CD4-positive, alpha-beta T cell (primary cell): ENCODE measurements around the gene CXCL6. TPM values are rescaled to one million over a fixed set of nuclear protein-coding genes. Genes with fewer than 3 reads are reported as not detected.
A peak's percentile ranks its signal among the peaks of the same experiment; 100 is the strongest.

ENCODE experiments used
- ATAC-seq: fragments of 200-7000 bp; cut with Tn5 transposase; one replicate; pipeline ENCODE4 v1.10.0; 2022; ENCODE audit warnings: mild to moderate bottlenecking; ENCODE audit not compliant: poor library complexity
- CTCF ChIA-PET: fragments of 350-600 bp; sonication (Branson Sonifier 250); formaldehyde crosslinking; loops from one replicate; lab custom pipeline; 2021; ENCODE audit warnings: antibody characterized with exemption, inconsistent platforms; lab: Charles Lee
- POLR2A ChIA-PET: fragments of 350-600 bp; sonication (Branson Sonifier 250); formaldehyde crosslinking; loops from one replicate; lab custom pipeline; 2021; ENCODE audit warnings: antibody characterized with exemption, inconsistent platforms; lab: Charles Lee
- DNase-seq, 14 experiments: peaks; one replicate each; pipeline ENCODE4 v3.0.0-alpha.2; 2013 to 2020; ENCODE audit warnings: mixed read lengths in 2 of 14
- H3K27ac ChIP-seq, 2 donors: one replicate each; pipeline versions ENCODE4 v1.5.1 to v1.7.0; 2013; ENCODE audit warnings: low read length in 2 of 2, low read depth in 1 of 2, mild to moderate bottlenecking in 1 of 2
- H3K27me3 ChIP-seq, 2 experiments: 1 replicate in 1 of 2; 2 replicates in 1 of 2; pipeline versions ENCODE4 v1.6.1 to v1.7.0; 2013; ENCODE audit warnings: low read length in 2 of 2, control low read depth in 1 of 2, mild to moderate bottlenecking in 1 of 2, moderate library complexity in 1 of 2; ENCODE audit not compliant: insufficient read depth in 2 of 2, control insufficient read depth in 1 of 2
- H3K36me3 ChIP-seq: one replicate; pipeline ENCODE4 v1.6.1; 2013; ENCODE audit warnings: low read length, control low read depth; ENCODE audit not compliant: insufficient read depth
- H3K4me1 ChIP-seq: one replicate; pipeline ENCODE4 v1.6.1; 2013; ENCODE audit warnings: low read length, control low read depth; ENCODE audit not compliant: insufficient read depth
- H3K4me3 ChIP-seq: one replicate; pipeline ENCODE4 v1.5.1; 2013; ENCODE audit warnings: mild to moderate bottlenecking, low read length, moderate library complexity
- H3K9me3 ChIP-seq, 2 experiments: 1 replicate in 1 of 2; 2 replicates in 1 of 2; pipeline versions ENCODE4 v1.6.1 to v1.7.0; 2013; ENCODE audit warnings: low read length in 2 of 2, mild to moderate bottlenecking in 2 of 2, control low read depth in 1 of 2, moderate library complexity in 1 of 2; ENCODE audit not compliant: control insufficient read depth in 1 of 2, insufficient read depth in 1 of 2
- H3K27ac Mint-ChIP-seq: one replicate; pipeline ENCODE4 v1.8.0; 2020; ENCODE audit warnings: mixed read lengths
- H3K27me3 Mint-ChIP-seq: one replicate; pipeline ENCODE4 v1.8.0; 2021; ENCODE audit warnings: mixed read lengths
- H3K36me3 Mint-ChIP-seq: one replicate; pipeline ENCODE4 v1.8.0; 2021; ENCODE audit warnings: low read depth, mixed read lengths
- H3K4me1 Mint-ChIP-seq: one replicate; pipeline ENCODE4 v1.8.0; 2021; ENCODE audit warnings: low read depth, mixed read lengths
- H3K4me3 Mint-ChIP-seq: one replicate; pipeline ENCODE4 v1.8.0; 2020; ENCODE audit warnings: mild to moderate bottlenecking, mixed read lengths
- H3K9me3 Mint-ChIP-seq: one replicate; pipeline ENCODE4 v1.8.0; 2020; ENCODE audit warnings: mixed read lengths
- CTCF ChIP-seq: fragments of 200-600 bp; IDR thresholded peaks from one replicate; pipeline ENCODE4 v1.8.0; 2022; ENCODE audit warnings: antibody characterized with exemption, mild to moderate bottlenecking
- intact Hi-C, 2 experiments: fragments of 100-400 bp; cut with DNase I in 1 of 2; cut with micrococcal nuclease in 1 of 2; formaldehyde crosslinking; loops; one replicate each; pipeline versions ENCODE4 v1.15.1 to v1.9.0; 2023 to 2025; cut with DNase I, micrococcal nuclease
- total RNA-seq, 174 experiments: library from RNA in 2 of 174; stranded (reverse) in 2 of 174; gene quantifications; one replicate each; pipeline ENCODE4 v1.2.3 and lab custom pipeline; 2021 to 2026

The CXCL6 gene
- total RNA-seq, 2 experiments from 2014 or later = not detected

GRCh38 chr4:73869130-73870055 is 32.9 kb downstream of the CXCL6 start, which contains the start of gene CXCL1:
Gene CXCL1, plus strand, starts transcription at chr4:73869393. Its CDS starts 78 bp downstream, at chr4:73869471.
- ChIA-PET CTCF (interaction anchor here (0.8 kb wide), 1 partner anchor 17 kb away, joined by 3 read pairs; no protein-coding TSS in a partner anchor), POLR2A (no interaction called here)
- Mint-ChIP-seq H3K4me3 (no peak within 1 kb of the TSS), H3K27ac (no peak within 1 kb of the TSS), H3K27me3 (peaks cover 29% of the 10 kb centered on the region), H3K4me1 (no peaks in the 10 kb centered on the region), H3K9me3 (no peaks in the 10 kb centered on the region), H3K36me3 (no peaks in the 10 kb centered on the region)
- intact Hi-C loops = no loop called here
- H3K4me1 ChIP-seq = no peaks in the 10 kb centered on the region
- DNase-seq = peak in 2 of 14 experiments; percentile 8 to 13
- no peak within 1 kb of the TSS for H3K27ac ChIP-seq
- peaks cover 3 to 7% of the 10 kb centered on the region in 2 experiments for H3K27me3 ChIP-seq
- no peak for TF ChIP-seq CTCF
- ATAC-seq = no peak
- H3K9me3 ChIP-seq = peaks cover 0 to 13% of the 10 kb centered on the region in 2 experiments
- H3K36me3 ChIP-seq = no peaks in the 10 kb centered on the region
- H3K4me3 ChIP-seq = peak within 1 kb of the TSS; percentile 14

- CTCF ChIA-PET = interaction anchor here (0.8 kb wide), 1 partner anchor 16 kb away, joined by 3 read pairs; no protein-coding TSS in a partner anchor
- Mint-ChIP-seq H3K36me3 (no peaks in the 10 kb centered on the region), H3K4me3 (no peak overlapping the region), H3K27ac (no peak overlapping the region), H3K27me3 (peaks cover 29% of the 10 kb centered on the region), H3K9me3 (no peaks in the 10 kb centered on the region), H3K4me1 (no peaks in the 10 kb centered on the region)
- TF ChIP-seq CTCF = no peak
- no peak overlapping the region for H3K4me3 ChIP-seq
- peaks cover 0 to 13% of the 10 kb centered on the region in 2 experiments for H3K9me3 ChIP-seq
- DNase-seq (peak in 1 of 14 experiments; percentile 11), ATAC-seq (no peak)
- no peak overlapping the region for H3K27ac ChIP-seq
- H3K4me1 ChIP-seq = no peaks in the 10 kb centered on the region
- H3K36me3 ChIP-seq = no peaks in the 10 kb centered on the region
- intact Hi-C loops = no loop called here
- POLR2A ChIA-PET = no interaction called here
- peaks cover 3 to 7% of the 10 kb centered on the region in 2 experiments for H3K27me3 ChIP-seq
Observed at GRCh38 chr4:73870260-73870659, 33.8 kb downstream of the CXCL6 start.

GRCh38 chr4:73870768-73871167 is 34.3 kb downstream of the CXCL6 start:
- ChIA-PET CTCF (interaction anchor here (0.8 kb wide), 1 partner anchor 16 kb away, joined by 3 read pairs; no protein-coding TSS in a partner anchor), POLR2A (no interaction called here)
- H3K27ac Mint-ChIP-seq = no peak overlapping the region
- intact Hi-C loops = no loop called here
- ATAC-seq = no peak
- no peaks in the 10 kb centered on the region for H3K4me1 Mint-ChIP-seq
- H3K36me3 Mint-ChIP-seq = no peaks in the 10 kb centered on the region
- Histone ChIP-seq H3K4me1 (no peaks in the 10 kb centered on the region), H3K9me3 (peaks cover 0 to 13% of the 10 kb centered on the region in 2 experiments), H3K27me3 (peaks cover 3 to 7% of the 10 kb centered on the region in 2 experiments), H3K36me3 (no peaks in the 10 kb centered on the region), H3K27ac (no peak overlapping the region), H3K4me3 (no peak overlapping the region)
- TF ChIP-seq CTCF = no peak
- H3K27me3 Mint-ChIP-seq = peaks cover 29% of the 10 kb centered on the region
- no peaks in the 10 kb centered on the region for H3K9me3 Mint-ChIP-seq
- H3K4me3 Mint-ChIP-seq = no peak overlapping the region
- DNase-seq = no peak
